Muscle layer of duodenum (tissue), 2 donors: ENCODE data around the gene TCP11.

Experiments used
- H3K27ac ChIP-seq: one replicate; pipeline ENCODE4 v1.7.0; 2013; ENCODE audit warnings: mild to moderate bottlenecking, low read length
- H3K27me3 ChIP-seq: one replicate; pipeline ENCODE4 v1.7.0; 2013; ENCODE audit warnings: low read depth, mild to moderate bottlenecking, control low read depth, low read length
- H3K36me3 ChIP-seq, 2 donors: one replicate each; pipeline ENCODE4 v1.7.0; 2013; ENCODE audit warnings: low read length in 2 of 2, control low read depth in 1 of 2, mild to moderate bottlenecking in 1 of 2; ENCODE audit not compliant: insufficient read depth in 2 of 2, control insufficient read depth in 1 of 2
- H3K4me1 ChIP-seq, 2 donors: one replicate each; pipeline ENCODE4 v1.7.0; 2013; ENCODE audit warnings: low read length in 2 of 2, mild to moderate bottlenecking in 2 of 2, control low read depth in 1 of 2, moderate library complexity in 1 of 2; ENCODE audit not compliant: insufficient read depth in 2 of 2, control insufficient read depth in 1 of 2
- H3K4me3 ChIP-seq, 2 donors: one replicate each; pipeline ENCODE4 v1.7.0; 2013; ENCODE audit warnings: low read length in 2 of 2, low read depth in 1 of 2, mild to moderate bottlenecking in 1 of 2
- H3K9me3 ChIP-seq, 2 donors: one replicate each; pipeline ENCODE4 v1.7.0; 2013; ENCODE audit warnings: low read length in 2 of 2, control low read depth in 1 of 2, mild to moderate bottlenecking in 1 of 2; ENCODE audit not compliant: control insufficient read depth in 1 of 2
- donor health status: healthy.

The TCP11 gene

DNA sequence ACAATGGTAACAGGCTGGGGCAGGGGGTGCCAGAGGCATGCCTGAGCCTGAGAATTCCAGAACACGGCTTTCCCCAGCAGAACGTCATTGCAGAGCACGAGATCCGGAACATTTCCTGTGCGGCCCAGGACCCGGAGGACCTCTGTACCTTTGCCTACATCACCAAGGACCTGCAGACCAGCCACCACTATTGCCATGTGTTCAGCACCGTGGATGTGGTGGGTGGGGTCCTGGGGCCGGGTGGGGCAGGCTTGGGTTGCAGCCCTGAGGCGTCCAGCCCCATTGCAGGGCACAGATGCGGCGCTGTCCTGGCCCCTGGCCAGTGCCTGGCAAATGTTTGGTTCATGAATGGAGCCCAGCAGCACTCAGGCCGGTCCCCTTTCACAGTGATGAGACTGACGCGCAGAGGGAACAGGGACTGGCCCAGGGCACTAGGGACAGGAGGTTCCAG, 57.1 kb downstream of the TCP11 start:
- Histone ChIP-seq H3K36me3 (peaks cover 69 to 96% of the 10 kb centered on the region in 2 donors), H3K27ac (no peak overlapping the region), H3K4me3 (no peak overlapping the region), H3K9me3 (no peaks in the 10 kb centered on the region), H3K4me1 (peaks cover 0 to 45% of the 10 kb centered on the region in 2 donors), H3K27me3 (no peaks in the 10 kb centered on the region)

DNA sequence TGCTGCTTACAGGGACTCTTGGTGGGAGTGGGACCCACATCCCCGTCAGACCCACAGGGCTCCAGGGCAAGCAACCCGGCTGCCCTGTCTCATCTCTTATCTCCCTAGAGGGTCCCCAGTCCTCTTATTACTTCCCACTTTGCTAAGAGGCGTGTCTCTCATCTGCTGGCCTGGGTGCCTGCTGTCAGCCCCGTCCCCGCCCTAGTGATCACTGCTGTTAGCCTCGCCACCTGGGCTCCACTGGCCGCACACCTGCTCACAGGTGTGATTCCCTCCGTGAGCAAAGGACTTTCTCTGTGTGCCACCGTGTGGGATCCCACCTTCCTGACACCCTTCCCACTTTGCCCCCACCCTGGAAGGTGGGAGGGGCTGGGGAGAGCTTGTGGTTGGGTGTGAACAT, 57.6 kb downstream of the TCP11 start:
- Histone ChIP-seq H3K27me3 (no peaks in the 10 kb centered on the region), H3K4me3 (no peak overlapping the region), H3K36me3 (peaks cover 67 to 96% of the 10 kb centered on the region in 2 donors), H3K4me1 (peaks cover 0 to 40% of the 10 kb centered on the region in 2 donors), H3K9me3 (no peaks in the 10 kb centered on the region), H3K27ac (no peak overlapping the region)

DNA sequence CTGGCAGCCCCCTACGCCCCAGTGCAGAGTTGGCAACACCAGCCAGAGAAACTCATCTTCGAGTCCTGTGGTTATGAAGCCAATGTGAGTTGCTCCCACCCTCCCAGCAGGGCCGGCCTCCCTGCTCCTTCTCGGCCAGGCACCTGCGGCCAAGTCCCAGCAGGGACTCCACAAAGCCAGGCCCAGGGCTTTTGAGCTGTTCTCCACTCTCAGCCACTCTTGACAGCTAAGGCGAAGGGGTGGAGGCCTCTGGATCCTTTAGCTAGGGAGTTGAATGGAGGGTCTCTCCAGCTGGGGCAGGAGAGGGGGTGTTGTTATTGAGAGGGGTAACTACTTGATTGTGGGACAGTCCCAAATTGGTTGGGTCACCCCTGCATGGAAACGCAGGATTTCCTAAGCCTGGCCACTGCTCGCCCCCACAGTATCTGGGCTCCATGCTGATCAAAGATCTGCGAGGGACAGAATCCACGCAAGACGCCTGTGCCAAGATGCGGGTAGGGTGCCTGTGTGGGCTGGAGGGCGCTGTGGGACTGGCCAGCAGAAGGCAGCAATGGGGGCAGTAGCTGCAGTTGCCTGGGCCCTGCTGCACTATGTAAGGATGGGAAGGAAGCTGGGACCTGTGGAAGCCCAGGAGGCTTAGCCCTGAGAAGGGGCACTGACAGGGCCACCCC, 58.3 kb downstream of the TCP11 start:
- peaks cover 0 to 33% of the 10 kb centered on the region in 2 donors for H3K4me1 ChIP-seq
- no peak overlapping the region for H3K27ac ChIP-seq
- H3K4me3 ChIP-seq = no peak overlapping the region
- no peaks in the 10 kb centered on the region for H3K27me3 ChIP-seq
- H3K9me3 ChIP-seq = no peaks in the 10 kb centered on the region
- peaks cover 69 to 96% of the 10 kb centered on the region in 2 donors for H3K36me3 ChIP-seq

DNA sequence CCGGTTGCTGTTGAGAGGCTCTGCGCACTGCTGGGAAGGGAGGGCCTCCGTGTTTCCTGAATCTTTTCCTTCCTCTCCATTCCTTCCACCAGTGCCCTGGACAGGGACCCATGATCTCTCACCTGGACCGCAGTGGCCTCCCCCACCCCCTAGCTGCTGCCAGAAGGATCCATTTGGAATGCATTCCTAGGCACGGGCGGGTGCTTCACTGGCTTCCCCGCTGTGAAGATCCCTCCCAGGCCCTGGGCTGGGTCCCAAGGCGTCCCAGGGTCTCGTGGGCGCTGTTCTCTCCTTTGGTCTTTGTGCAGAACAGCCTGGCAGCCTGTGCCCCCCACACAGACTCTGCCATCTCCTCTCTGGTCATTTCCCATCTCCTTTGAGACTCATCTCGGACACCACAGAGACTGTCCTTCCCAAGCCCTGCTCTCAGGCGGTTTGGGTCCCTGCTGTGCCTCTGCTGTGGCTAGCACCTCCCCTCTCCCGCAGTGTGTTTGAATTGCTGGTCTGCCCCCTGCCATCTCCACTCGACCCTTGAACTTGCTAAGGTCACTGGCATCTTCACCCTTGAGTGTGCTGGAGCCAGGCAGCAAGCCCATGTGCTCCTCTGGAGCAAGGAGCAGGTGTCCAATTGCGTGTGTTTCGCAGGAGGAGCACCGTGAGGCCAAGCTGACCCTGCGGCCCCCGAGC, 59.0 kb downstream of the TCP11 start:
- Histone ChIP-seq H3K27me3 (no peaks in the 10 kb centered on the region), H3K4me3 (no peak overlapping the region), H3K9me3 (no peaks in the 10 kb centered on the region), H3K27ac (peak overlapping the region; percentile 16), H3K36me3 (peaks cover 66 to 95% of the 10 kb centered on the region in 2 donors), H3K4me1 (peaks cover 0 to 30% of the 10 kb centered on the region in 2 donors)

DNA sequence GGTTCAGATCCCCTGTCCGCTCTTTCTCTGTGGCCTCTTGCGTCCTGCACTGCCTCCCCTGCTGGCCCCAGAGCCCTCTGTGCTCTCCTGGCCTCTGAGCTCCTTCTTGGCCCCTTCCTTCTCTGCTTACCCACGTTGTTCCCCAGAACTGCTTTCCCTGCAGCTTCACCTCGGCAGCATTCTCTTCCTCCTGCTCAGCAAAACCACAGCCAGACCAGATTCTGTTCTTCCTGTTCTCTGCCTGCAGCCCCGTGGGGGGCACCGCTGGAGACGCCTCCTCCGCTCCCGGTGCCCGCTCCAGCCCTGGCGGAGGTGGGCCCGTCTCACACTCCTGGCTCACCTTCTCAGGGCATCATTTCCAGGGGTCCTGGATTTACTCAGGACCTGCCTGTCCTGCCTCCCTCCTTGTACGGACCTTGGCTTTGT, 59.7 kb downstream of the TCP11 start:
- Histone ChIP-seq H3K4me3 (no peak overlapping the region), H3K27ac (peak overlapping the region; percentile 16), H3K9me3 (no peaks in the 10 kb centered on the region), H3K36me3 (peaks cover 66 to 92% of the 10 kb centered on the region in 2 donors), H3K27me3 (no peaks in the 10 kb centered on the region), H3K4me1 (peaks cover 0 to 30% of the 10 kb centered on the region in 2 donors)

DNA sequence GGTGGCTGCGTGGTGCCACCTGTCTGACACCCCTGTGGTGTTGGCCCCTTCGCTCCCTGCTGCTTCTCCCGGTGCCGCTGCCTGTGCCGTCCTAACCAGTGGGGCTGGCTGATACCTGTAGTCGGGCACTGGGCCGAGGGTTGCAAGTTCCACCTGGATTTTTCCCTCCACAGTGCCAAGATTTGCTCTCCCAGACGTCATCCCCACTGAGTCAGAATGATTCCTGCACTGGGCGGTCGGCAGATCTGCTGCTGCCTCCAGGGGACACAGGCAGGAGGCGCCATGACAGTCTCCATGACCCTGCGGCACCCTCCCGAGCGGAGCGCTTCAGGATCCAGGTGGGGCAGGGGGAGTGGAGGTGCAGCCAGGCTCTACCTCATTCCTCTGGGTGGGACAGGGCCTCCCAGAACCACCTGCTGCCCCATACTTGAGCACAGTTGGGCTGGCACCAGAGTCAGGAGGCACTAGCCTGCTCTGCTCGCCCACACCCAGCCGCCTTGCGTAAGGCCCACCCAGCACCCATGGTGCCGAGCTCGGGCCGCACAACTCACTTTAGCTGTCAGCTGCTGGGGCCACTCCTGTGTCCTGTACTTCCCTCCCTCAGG, 60.2 kb downstream of the TCP11 start:
- peaks cover 0 to 30% of the 10 kb centered on the region in 2 donors for H3K4me1 ChIP-seq
- H3K4me3 ChIP-seq = no peak overlapping the region
- H3K36me3 ChIP-seq = peaks cover 66 to 87% of the 10 kb centered on the region in 2 donors
- H3K27ac ChIP-seq = no peak overlapping the region
- H3K9me3 ChIP-seq = no peaks in the 10 kb centered on the region
- H3K27me3 ChIP-seq = no peaks in the 10 kb centered on the region

DNA sequence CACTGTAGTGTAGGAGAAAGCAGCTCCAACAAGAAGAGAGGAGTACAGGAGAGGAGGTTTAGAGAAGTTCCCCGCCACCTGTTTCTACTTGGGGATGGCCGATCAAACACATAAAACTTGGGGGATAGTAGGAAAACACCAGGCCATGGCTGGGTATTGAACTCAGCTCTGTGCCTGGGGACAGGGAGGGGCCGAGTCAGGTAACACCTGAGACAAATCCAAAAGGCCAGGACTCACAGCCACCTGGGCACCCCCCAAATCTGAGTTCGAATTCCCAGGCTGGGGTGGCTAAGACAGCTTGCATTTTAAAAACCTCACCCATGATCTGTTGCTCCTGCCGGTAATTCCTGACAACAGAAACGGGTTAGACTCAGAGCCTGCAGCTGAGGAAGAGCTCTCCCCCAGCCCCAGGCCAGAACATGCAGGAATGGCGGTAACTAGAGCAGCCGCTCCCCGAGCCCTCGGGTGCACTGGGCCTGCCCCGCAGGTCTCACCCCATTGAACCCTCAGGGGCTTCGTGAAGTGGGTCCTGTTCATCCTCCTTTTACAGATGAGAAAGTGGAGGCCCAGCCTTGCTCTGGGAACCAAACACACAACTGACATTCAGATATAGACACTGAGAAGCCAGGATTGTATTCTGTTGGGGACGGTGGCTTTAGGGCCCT, 61.0 kb downstream of the TCP11 start:
- no peak overlapping the region for H3K4me3 ChIP-seq
- peaks cover 0 to 30% of the 10 kb centered on the region in 2 donors for H3K4me1 ChIP-seq
- peaks cover 58 to 79% of the 10 kb centered on the region in 2 donors for H3K36me3 ChIP-seq
- no peaks in the 10 kb centered on the region for H3K9me3 ChIP-seq
- no peak overlapping the region for H3K27ac ChIP-seq
- H3K27me3 ChIP-seq = no peaks in the 10 kb centered on the region

DNA sequence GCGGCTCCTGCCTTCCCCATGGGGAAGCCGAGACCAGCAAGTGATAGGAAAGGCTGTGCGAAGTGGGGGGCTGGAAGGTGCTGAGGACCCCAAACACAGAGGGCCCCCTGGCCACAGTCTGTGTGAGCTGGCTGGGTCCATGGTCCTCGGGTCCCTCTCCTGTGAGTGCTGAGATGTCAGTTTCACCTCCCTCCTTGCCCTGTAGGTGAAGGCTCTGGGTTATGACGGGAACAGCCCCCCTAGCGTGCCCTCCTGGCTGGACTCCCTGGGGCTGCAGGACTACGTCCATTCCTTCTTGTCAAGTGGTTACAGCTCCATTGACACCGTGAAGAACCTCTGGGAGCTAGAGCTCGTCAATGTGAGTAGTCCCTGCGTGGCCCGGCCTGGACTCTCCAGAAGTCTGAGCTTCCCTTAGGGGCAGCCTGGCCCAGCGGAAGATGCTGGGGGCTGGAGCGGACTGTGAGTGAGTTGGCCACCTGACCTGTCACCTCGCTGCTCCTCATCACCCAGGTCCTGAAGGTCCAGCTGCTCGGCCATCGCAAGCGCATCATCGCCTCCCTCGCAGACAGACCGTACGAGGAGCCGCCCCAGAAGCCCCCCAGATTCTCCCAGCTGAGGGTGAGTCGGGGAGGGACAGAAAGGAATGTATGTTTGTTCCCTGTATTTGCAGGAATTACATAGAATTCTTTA, 61.7 kb downstream of the TCP11 start:
- Histone ChIP-seq H3K27me3 (no peaks in the 10 kb centered on the region), H3K36me3 (peaks cover 51 to 76% of the 10 kb centered on the region in 2 donors), H3K9me3 (no peaks in the 10 kb centered on the region), H3K27ac (no peak overlapping the region), H3K4me1 (peaks cover 0 to 30% of the 10 kb centered on the region in 2 donors), H3K4me3 (no peak overlapping the region)

DNA sequence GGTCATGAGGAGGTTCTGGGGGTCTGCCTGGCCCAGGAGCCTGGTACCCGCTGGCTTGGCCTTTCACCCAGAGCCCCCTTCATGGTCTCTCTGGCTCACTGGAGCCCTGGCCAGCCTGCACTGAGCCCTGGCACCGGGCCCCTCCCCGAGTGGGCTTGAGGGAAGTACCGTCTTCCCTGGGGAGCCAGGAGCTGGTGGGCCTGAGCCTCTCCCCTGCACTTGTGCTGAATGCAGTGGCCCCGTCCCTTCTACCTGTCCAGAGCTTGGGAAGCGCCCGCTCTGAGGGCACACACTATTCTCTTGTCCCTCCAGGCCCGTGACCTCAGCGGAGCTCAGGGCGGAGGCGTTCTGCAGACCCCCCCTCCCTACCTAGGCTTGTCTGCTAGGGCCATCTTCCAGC, 62.2 kb downstream of the TCP11 start:
- Histone ChIP-seq H3K4me1 (peaks cover 0 to 27% of the 10 kb centered on the region in 2 donors), H3K27ac (no peak overlapping the region), H3K27me3 (no peaks in the 10 kb centered on the region), H3K36me3 (peaks cover 48 to 75% of the 10 kb centered on the region in 2 donors), H3K9me3 (no peaks in the 10 kb centered on the region), H3K4me3 (no peak overlapping the region)

DNA sequence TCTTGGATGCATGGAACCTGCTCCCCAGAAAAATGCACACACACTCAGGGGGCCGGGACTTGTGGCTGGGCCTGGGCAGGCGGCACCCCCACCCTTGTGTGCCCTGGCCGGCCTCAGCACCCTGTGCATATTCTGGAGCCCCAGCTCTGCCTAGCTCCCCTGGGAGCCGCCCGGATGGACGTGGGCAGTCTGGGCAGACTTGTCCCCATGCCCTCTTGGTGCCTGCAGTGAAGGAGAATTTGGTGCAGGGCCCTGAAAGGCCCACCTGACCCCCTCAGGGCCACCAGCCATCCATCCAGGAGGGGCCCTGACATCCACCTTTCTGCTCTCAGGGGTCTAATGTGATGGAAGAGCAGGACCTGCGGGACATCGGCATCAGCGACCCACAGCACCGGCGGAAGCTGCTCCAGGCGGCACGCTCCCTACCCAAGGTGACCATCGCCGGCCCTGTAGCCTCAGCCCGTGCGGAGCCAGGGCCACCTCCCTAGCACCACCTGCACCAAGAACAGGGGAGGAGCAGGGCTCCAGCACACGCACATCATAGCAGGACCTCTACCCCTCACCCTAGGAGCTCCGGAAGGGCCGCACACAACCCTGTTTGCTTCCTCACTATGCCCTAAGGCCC, 62.8 kb downstream of the TCP11 start:
- Histone ChIP-seq H3K4me3 (no peak overlapping the region), H3K27ac (no peak overlapping the region), H3K36me3 (peaks cover 43 to 72% of the 10 kb centered on the region in 2 donors)

More for the DNA sequence above, 62.8 kb downstream of the TCP11 start:
- H3K9me3 ChIP-seq = no peaks in the 10 kb centered on the region
- H3K4me1 ChIP-seq = peaks cover 0 to 27% of the 10 kb centered on the region in 2 donors
- no peaks in the 10 kb centered on the region for H3K27me3 ChIP-seq
